Common myeloid progenitor, CD34-positive (primary cell): ENCODE measurements around the gene ZNF592.
A peak's percentile ranks its signal among the peaks of the same experiment; 100 is the strongest.
"Not testable (repeated sequence)": the region's sequence is repeated elsewhere in the genome, so short reads cannot be mapped to it uniquely, and the experiment has no call there.

Experiments used
- CTCF ChIA-PET: fragments of 350-600 bp; sonication (Branson Sonifier 250); formaldehyde crosslinking; loops from one replicate; lab custom pipeline; 2021; ENCODE audit warnings: antibody characterized with exemption; lab: Charles Lee
- POLR2A ChIA-PET: fragments of 350-600 bp; sonication (Branson Sonifier 250); formaldehyde crosslinking; loops from one replicate; lab custom pipeline; 2021; ENCODE audit warnings: antibody characterized with exemption; lab: Charles Lee
- DNase-seq, 3 donors: peaks; one replicate each; pipeline versions ENCODE4 v3.0.0 to v3.0.0-alpha.2; 2013
- H3K27ac ChIP-seq, 2 experiments: 1 replicate in 1 of 2; 2 replicates in 1 of 2; pipeline ENCODE4 v1.7.0; 2013; ENCODE audit warnings: inconsistent platforms in 2 of 2, low read length in 2 of 2, mild to moderate bottlenecking in 2 of 2, low read depth in 1 of 2, moderate library complexity in 1 of 2; ENCODE audit not compliant: severe bottlenecking in 2 of 2, insufficient read depth in 1 of 2, poor library complexity in 1 of 2
- H3K27me3 ChIP-seq, 5 experiments: replicated peaks in 2 of 5; 1 replicate in 3 of 5; 2 replicates in 2 of 5; pipeline versions ENCODE4 v1.6.1 to v1.7.0; 2013; ENCODE audit warnings: low read length in 4 of 5, mild to moderate bottlenecking in 2 of 5, moderate library complexity in 2 of 5, inconsistent platforms in 1 of 5; ENCODE audit not compliant: insufficient read depth in 5 of 5, control insufficient read depth in 4 of 5
- H3K36me3 ChIP-seq, 4 experiments: 1 replicate in 2 of 4; 2 replicates in 2 of 4; pipeline versions ENCODE4 v1.6.1 to v1.7.0; 2013; ENCODE audit warnings: low read length in 3 of 4, control low read depth in 1 of 4, mild to moderate bottlenecking in 1 of 4; ENCODE audit not compliant: control insufficient read depth in 4 of 4, insufficient read depth in 4 of 4
- H3K4me1 ChIP-seq, 4 experiments: 1 replicate in 3 of 4; 2 replicates in 1 of 4; pipeline versions ENCODE4 v1.6.1 to v1.7.1; 2013; ENCODE audit warnings: low read length in 3 of 4, mild to moderate bottlenecking in 3 of 4, control low read depth in 1 of 4, inconsistent platforms in 1 of 4, moderate library complexity in 1 of 4; ENCODE audit not compliant: control insufficient read depth in 4 of 4, insufficient read depth in 4 of 4; ENCODE audit errors: control extremely low read depth in 1 of 4
- H3K4me3 ChIP-seq, 7 experiments: 1 replicate in 4 of 7; 2 replicates in 3 of 7; pipeline versions ENCODE4 v1.5.1 to v1.7.0; 2013; ENCODE audit warnings: mild to moderate bottlenecking in 7 of 7, low read length in 6 of 7, moderate library complexity in 6 of 7, inconsistent platforms in 2 of 7, low read depth in 2 of 7, control low read depth in 1 of 7; ENCODE audit not compliant: insufficient read depth in 4 of 7, control insufficient read depth in 1 of 7; ENCODE audit errors: extremely low read depth in 1 of 7
- H3K9me3 ChIP-seq, 5 experiments: 1 replicate in 4 of 5; 2 replicates in 1 of 5; pipeline versions ENCODE4 v1.6.1 to v1.7.1; 2013; ENCODE audit warnings: low read length in 4 of 5, mild to moderate bottlenecking in 2 of 5, inconsistent platforms in 1 of 5, low read depth in 1 of 5, moderate library complexity in 1 of 5; ENCODE audit not compliant: control insufficient read depth in 4 of 5, insufficient read depth in 2 of 5; ENCODE audit errors: control extremely low read depth in 1 of 5
- WGBS: methylation state at CpG from one replicate; pipeline ENCODE4 v1.1.5; 2013; ENCODE audit not compliant: insufficient coverage; 5-methylcytosine and 5-hydroxymethylcytosine counted together

The ZNF592 gene

GRCh38 chr15:84754889-84755288 is 6.5 kb downstream of the ZNF592 start:
- not testable (repeated sequence) for H3K4me3 ChIP-seq
- WGBS: no CpG with 5 or more reads among the region's 4 CpGs

GRCh38 chr15:84755736-84756527 is 7.5 kb downstream of the ZNF592 start:
- Histone ChIP-seq H3K27ac (no peak overlapping the region), H3K27me3 (no peaks in the 10 kb centered on the region), H3K36me3 (peaks cover 0 to 16% (median 1%) of the 10 kb centered on the region in 4 experiments), H3K4me3 (no peak overlapping the region), H3K4me1 (peaks cover 4 to 11% (median 7%) of the 10 kb centered on the region in 4 experiments), H3K9me3 (no peaks in the 10 kb centered on the region)
- CTCF ChIA-PET: interaction anchor here (1.9 kb wide), 1 partner anchor 13 kb away, joined by 5 read pairs; no protein-coding TSS in a partner anchor
- POLR2A ChIA-PET: no interaction called here
- DNase-seq: no peak
- WGBS: 100% methylated on average over 1 of the region's 1 CpG

More at GRCh38 chr15:84754889-84755288, 6.5 kb downstream of the ZNF592 start:
- peaks cover 14 to 21% (median 15%) of the 10 kb centered on the region in 4 experiments for H3K4me1 ChIP-seq
- DNase-seq, H3K27me3 ChIP-seq, H3K9me3 ChIP-seq, H3K27ac ChIP-seq, POLR2A ChIA-PET: not testable (repeated sequence)
- CTCF ChIA-PET: interaction anchor here (1.9 kb wide), 1 partner anchor 12 kb away, joined by 5 read pairs; no protein-coding TSS in a partner anchor
- H3K36me3 ChIP-seq: peaks cover 0 to 16% (median 1%) of the 10 kb centered on the region in 4 experiments

- ChIA-PET CTCF (no interaction called here), POLR2A (no interaction called here)
- Histone ChIP-seq H3K9me3 (no peaks in the 10 kb centered on the region), H3K4me3 (no peak overlapping the region), H3K27ac (no peak overlapping the region), H3K27me3 (no peaks in the 10 kb centered on the region), H3K4me1 (peaks cover 0 to 4% (median 1%) of the 10 kb centered on the region in 4 experiments), H3K36me3 (peaks cover 0 to 8% (median 1%) of the 10 kb centered on the region in 4 experiments)
- 86% methylated on average over 1 of the region's 1 CpG for WGBS
- DNase-seq: no peak
These were observed 10.6 kb downstream of the ZNF592 start for GRCh38 chr15:84759018-84759417.

- no peak for DNase-seq
- POLR2A ChIA-PET: no interaction called here
- Histone ChIP-seq H3K36me3 (peaks cover 0 to 7% (median 0%) of the 10 kb centered on the region in 4 experiments), H3K4me1 (peaks cover 0 to 8% (median 1%) of the 10 kb centered on the region in 4 experiments), H3K27me3 (no peaks in the 10 kb centered on the region), H3K27ac (no peak overlapping the region), H3K4me3 (no peak overlapping the region), H3K9me3 (no peaks in the 10 kb centered on the region)
- WGBS: no CpG with 5 or more reads among the region's 1 CpG
- CTCF ChIA-PET: no interaction called here
These were observed 11.8 kb downstream of the ZNF592 start for GRCh38 chr15:84760219-84760618.

GRCh38 chr15:84761607-84762131 is 13.3 kb downstream of the ZNF592 start:
- WGBS: 77% methylated on average over 3 of the region's 4 CpGs

GRCh38 chr15:84762840-84763572 is 14.6 kb downstream of the ZNF592 start:
- no peaks in the 10 kb centered on the region for H3K27me3 ChIP-seq
- no peaks in the 10 kb centered on the region for H3K9me3 ChIP-seq
- DNase-seq: no peak
- WGBS: 100% methylated on average over 3 of the region's 3 CpGs
- no peak overlapping the region for H3K27ac ChIP-seq
- no peak overlapping the region for H3K4me3 ChIP-seq
- ChIA-PET POLR2A (no interaction called here), CTCF (interaction anchor here (0.7 to 1.0 kb wide), 3 partner anchors 11 to 47 kb away, joined by 3 read pairs; partner anchors contain the start of gene SEC11A)
- peaks cover 4 to 20% (median 17%) of the 10 kb centered on the region in 4 experiments for H3K36me3 ChIP-seq
- H3K4me1 ChIP-seq: peaks cover 0 to 8% (median 1%) of the 10 kb centered on the region in 4 experiments

More at GRCh38 chr15:84761607-84762131, 13.3 kb downstream of the ZNF592 start:
- Histone ChIP-seq H3K27me3 (no peaks in the 10 kb centered on the region), H3K4me3 (no peak overlapping the region), H3K36me3 (peaks cover 4 to 10% (median 8%) of the 10 kb centered on the region in 4 experiments), H3K9me3 (no peaks in the 10 kb centered on the region), H3K4me1 (peaks cover 0 to 8% (median 1%) of the 10 kb centered on the region in 4 experiments), H3K27ac (no peak overlapping the region)
- DNase-seq: peak in 1 of 3 donors; percentile 13
- ChIA-PET CTCF (interaction anchor here (0.9 kb wide), 1 partner anchor 10 kb away, joined by 3 read pairs; no protein-coding TSS in a partner anchor), POLR2A (no interaction called here)
